GM18511 (cell line): ENCODE data around the gene TMPRSS9.
"Not testable (repeated sequence)": the region's sequence is repeated elsewhere in the genome, so short reads cannot be mapped to it uniquely, and the experiment has no call there.

Source experiments
- ATAC-seq: cut with Tn5 transposase; IDR thresholded peaks from one replicate; pipeline ENCODE4 v1.9.1; 2021; ENCODE audit warnings: mild to moderate bottlenecking, moderate library complexity; ENCODE audit not compliant: unreplicated experiment

TMPRSS9 gene

GRCh38 chr19:2341244-2341751 lies 18.8 kb upstream of the TMPRSS9 start:
- no peak for ATAC-seq

- ATAC-seq, result no peak
These were observed 18.1 kb upstream of the TMPRSS9 start for GRCh38 chr19:2341982-2342381.

GRCh38 chr19:2342656-2343288 lies 17.3 kb upstream of the TMPRSS9 start:
- no peak for ATAC-seq

GRCh38 chr19:2343289-2343982 lies 16.6 kb upstream of the TMPRSS9 start:
- no peak for ATAC-seq

GRCh38 chr19:2344381-2344870 lies 15.6 kb upstream of the TMPRSS9 start:
- no peak for ATAC-seq

GRCh38 chr19:2345076-2345475 lies 15.0 kb upstream of the TMPRSS9 start:
- ATAC-seq, result no peak

GRCh38 chr19:2345794-2346663 lies 14.0 kb upstream of the TMPRSS9 start:
- no peak for ATAC-seq

GRCh38 chr19:2349818-2350217 lies 10.2 kb upstream of the TMPRSS9 start:
- ATAC-seq, result not testable (repeated sequence)

- ATAC-seq, result no peak
These were observed 9.4 kb upstream of the TMPRSS9 start for GRCh38 chr19:2350656-2351055.

- ATAC-seq, result no peak
These were observed 8.5 kb upstream of the TMPRSS9 start for GRCh38 chr19:2351591-2351990.

- ATAC-seq, result no peak
These were observed 7.9 kb upstream of the TMPRSS9 start for GRCh38 chr19:2352121-2352520.

GRCh38 chr19:2353159-2353886 lies 6.7 kb upstream of the TMPRSS9 start:
- no peak for ATAC-seq

- no peak for ATAC-seq
These were observed 6.0 kb upstream of the TMPRSS9 start for GRCh38 chr19:2353887-2354592.

- ATAC-seq, result no peak
These were observed 5.4 kb upstream of the TMPRSS9 start for GRCh38 chr19:2354670-2355069.

- ATAC-seq, result no peak
These were observed 4.7 kb upstream of the TMPRSS9 start for GRCh38 chr19:2355168-2356035.

- ATAC-seq, result no peak
These were observed 3.9 kb upstream of the TMPRSS9 start for GRCh38 chr19:2356036-2356646.

- ATAC-seq, result no peak
These were observed 2.5 kb upstream of the TMPRSS9 start for GRCh38 chr19:2357279-2358206.
